ENCODE results near the gene NRXN3.

NRXN3 gene

GRCh38 chr14:79829405-79830166 is 1659.4 kb downstream of the NRXN3 start:
- in situ Hi-C loops (cut with MboI; ENCODE audit: low sequenced_read_pairs, unreplicated experiment): no loop called here
- no peak for DNase-seq (ENCODE audit: low spot score)

DNA sequence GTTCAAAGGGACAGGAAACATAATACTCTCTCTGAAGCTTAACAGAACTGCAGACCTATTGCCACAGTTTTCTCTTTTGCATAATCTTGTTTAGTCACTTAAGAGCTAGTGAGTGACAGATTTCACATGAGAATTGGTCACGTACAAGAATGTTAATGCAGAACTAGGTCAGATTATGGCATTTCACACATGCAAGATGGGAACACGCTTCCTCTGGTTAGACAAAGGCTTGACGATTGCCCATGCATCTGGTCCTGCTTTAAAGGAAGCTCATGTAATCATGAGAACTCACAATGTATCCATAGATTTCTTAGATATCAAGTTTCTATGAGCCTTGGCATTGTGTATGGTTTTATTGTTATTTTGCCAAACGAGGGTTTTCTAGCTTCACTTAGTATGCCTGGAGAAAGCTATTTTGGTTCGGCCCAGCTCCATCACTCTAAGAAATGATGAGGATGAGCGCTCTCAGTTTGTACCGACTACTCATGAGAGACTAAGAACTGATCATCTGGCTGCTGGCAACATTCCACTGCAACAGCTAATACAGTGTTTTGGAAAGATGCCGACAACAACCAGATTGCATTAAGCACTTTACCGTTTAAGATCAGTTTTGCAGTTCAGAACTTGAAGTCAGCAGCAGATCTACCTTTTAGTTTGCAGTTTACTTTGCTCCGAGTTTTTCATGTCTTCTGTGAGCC is 1661.2 kb downstream of the NRXN3 start:
- in situ Hi-C loops (cut with MboI; ENCODE audit: low sequenced_read_pairs, unreplicated experiment): no loop called here
- TF ChIP-seq CTCF (IDR thresholded peaks at IDR 0.05; ENCODE audit: borderline replicate concordance, control extremely low read depth, extremely low read depth, insufficient read depth, missing control alignments): no peak
- no peak for DNase-seq (ENCODE audit: low spot score)

More at GRCh38 chr14:79829405-79830166, 1659.4 kb downstream of the NRXN3 start:
- no peak for TF ChIP-seq CTCF (IDR thresholded peaks at IDR 0.05; ENCODE audit: borderline replicate concordance, control extremely low read depth, extremely low read depth, insufficient read depth, missing control alignments)

GRCh38 chr14:79833781-79834180 is 1663.6 kb downstream of the NRXN3 start:
- in situ Hi-C loops (cut with MboI; ENCODE audit: low sequenced_read_pairs, unreplicated experiment): no loop called here
- no peak for TF ChIP-seq CTCF (IDR thresholded peaks at IDR 0.05; ENCODE audit: borderline replicate concordance, control extremely low read depth, extremely low read depth, insufficient read depth, missing control alignments)

DNA sequence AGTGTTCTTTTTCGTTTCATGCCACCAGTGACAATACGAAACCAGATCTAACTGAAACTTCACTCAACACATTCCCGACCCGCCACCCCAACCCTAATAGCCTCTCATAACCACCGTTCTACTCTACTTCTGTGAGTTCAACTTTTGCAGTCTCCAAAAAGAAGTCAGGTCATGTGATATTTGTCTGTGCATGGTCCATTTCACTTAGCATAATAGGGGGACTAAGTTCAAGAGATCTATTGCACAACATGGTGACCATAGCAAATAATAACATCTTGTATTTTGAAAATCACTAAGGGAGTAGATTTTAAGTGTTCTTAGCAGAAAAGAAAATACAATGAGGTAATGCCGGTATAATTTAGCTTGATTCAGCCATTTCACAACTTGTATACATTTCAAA is 1664.7 kb downstream of the NRXN3 start:
- DNase-seq (ENCODE audit: low spot score): no peak
- in situ Hi-C loops (cut with MboI; ENCODE audit: low sequenced_read_pairs, unreplicated experiment): no loop called here
- TF ChIP-seq CTCF (IDR thresholded peaks at IDR 0.05; ENCODE audit: borderline replicate concordance, control extremely low read depth, extremely low read depth, insufficient read depth, missing control alignments): no peak

More at GRCh38 chr14:79833781-79834180, 1663.6 kb downstream of the NRXN3 start:
- no peak for DNase-seq (ENCODE audit: low spot score)

GRCh38 chr14:79836577-79836976 is 1666.4 kb downstream of the NRXN3 start:
- in situ Hi-C loops (cut with MboI; ENCODE audit: low sequenced_read_pairs, unreplicated experiment): no loop called here
- no peak for DNase-seq (ENCODE audit: low spot score)

DNA sequence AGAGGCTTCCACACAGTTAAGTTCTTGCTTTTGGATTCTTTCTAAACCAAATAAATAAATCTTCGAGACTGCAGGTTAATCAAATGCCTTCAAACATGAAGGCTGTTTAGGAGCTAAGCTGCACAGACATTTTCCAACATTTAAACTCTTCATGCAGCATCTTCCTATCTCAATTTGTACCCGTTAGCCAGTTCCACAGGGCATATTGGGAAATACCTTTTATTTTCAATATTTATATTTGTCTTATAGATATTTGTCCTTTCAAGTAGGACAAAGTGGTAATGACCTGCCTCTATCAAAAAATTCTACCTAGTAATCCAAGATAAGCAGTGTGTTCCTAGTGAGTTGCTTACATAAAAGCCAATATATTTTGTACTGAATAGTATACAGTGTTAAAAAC is 1667.5 kb downstream of the NRXN3 start:
- in situ Hi-C loops (cut with MboI; ENCODE audit: low sequenced_read_pairs, unreplicated experiment): no loop called here
- TF ChIP-seq CTCF (IDR thresholded peaks at IDR 0.05; ENCODE audit: borderline replicate concordance, control extremely low read depth, extremely low read depth, insufficient read depth, missing control alignments): no peak
- DNase-seq (ENCODE audit: low spot score): no peak

More at GRCh38 chr14:79836577-79836976, 1666.4 kb downstream of the NRXN3 start:
- no peak for TF ChIP-seq CTCF (IDR thresholded peaks at IDR 0.05; ENCODE audit: borderline replicate concordance, control extremely low read depth, extremely low read depth, insufficient read depth, missing control alignments)
